Astrocyte (in vitro differentiated cells and primary cell): ENCODE measurements around the gene MAP4K4. TPM values are rescaled to one million over a fixed set of nuclear protein-coding genes. Genes with fewer than 3 reads are reported as not detected.
A peak's percentile ranks its signal among the peaks of the same experiment; 100 is the strongest.

Experiments
- DNase-seq: peaks from one replicate; pipeline ENCODE4 v3.0.0-alpha.2; 2010; ENCODE audit warnings: low read depth
- FAIRE-seq: peaks from 2 replicates; lab custom pipeline; 2011; peaks lifted over from hg19 to GRCh38; lab: Jason Lieb, UNC
- H2AFZ ChIP-seq: 2 replicates; pipeline ENCODE4 v1.6.0; 2012; ENCODE audit warnings: low read depth, low read length, inconsistent platforms
- H3K27ac ChIP-seq: 2 replicates; pipeline ENCODE4 v1.5.1; 2011; ENCODE audit warnings: low read depth, low read length, inconsistent platforms
- H3K27me3 ChIP-seq: 2 replicates; pipeline ENCODE4 v1.6.0; 2011; ENCODE audit warnings: low read length, inconsistent platforms; ENCODE audit not compliant: insufficient read depth
- H3K36me3 ChIP-seq: 2 replicates; pipeline ENCODE4 v1.5.1; 2011; ENCODE audit warnings: low read length, inconsistent platforms; ENCODE audit not compliant: insufficient read depth
- H3K4me1 ChIP-seq: 2 replicates; pipeline ENCODE4 v1.5.1; 2011; ENCODE audit warnings: low read length, inconsistent platforms; ENCODE audit not compliant: insufficient read depth
- H3K4me2 ChIP-seq: 2 replicates; pipeline ENCODE4 v1.6.0; 2012; ENCODE audit warnings: low read length, inconsistent platforms
- H3K4me3 ChIP-seq: 2 replicates; pipeline ENCODE4 v1.5.1; 2011; ENCODE audit warnings: low read depth, mild to moderate bottlenecking, low read length, inconsistent platforms; ENCODE audit not compliant: insufficient read depth
- H3K79me2 ChIP-seq: 2 replicates; pipeline ENCODE4 v1.6.0; 2012; ENCODE audit warnings: mild to moderate bottlenecking, low read length, inconsistent platforms; ENCODE audit not compliant: insufficient read depth
- H3K9ac ChIP-seq: 2 replicates; pipeline ENCODE4 v1.6.0; 2012; ENCODE audit warnings: mild to moderate bottlenecking, low read length, inconsistent platforms
- H3K9me3 ChIP-seq: 2 replicates; pipeline ENCODE4 v1.5.1; 2012; ENCODE audit warnings: low read depth, mild to moderate bottlenecking, low read length, inconsistent platforms; ENCODE audit not compliant: insufficient read depth
- H4K20me1 ChIP-seq: 2 replicates; pipeline ENCODE4 v1.6.0; 2012; ENCODE audit warnings: low read length, inconsistent platforms; ENCODE audit not compliant: insufficient read depth
- H3K27ac Mint-ChIP-seq: one replicate; pipeline ENCODE4 v1.8.0; 2021; ENCODE audit warnings: mild to moderate bottlenecking, mixed read lengths; ENCODE audit not compliant: unreplicated experiment
- H3K27me3 Mint-ChIP-seq: one replicate; pipeline ENCODE4 v1.8.0; 2021; ENCODE audit warnings: low read depth, mixed read lengths; ENCODE audit not compliant: unreplicated experiment
- H3K36me3 Mint-ChIP-seq: one replicate; pipeline ENCODE4 v1.8.0; 2021; ENCODE audit warnings: low read depth, mixed read lengths; ENCODE audit not compliant: unreplicated experiment
- H3K4me1 Mint-ChIP-seq: one replicate; pipeline ENCODE4 v1.8.0; 2021; ENCODE audit warnings: low read depth, mixed read lengths; ENCODE audit not compliant: unreplicated experiment
- H3K4me3 Mint-ChIP-seq: one replicate; pipeline ENCODE4 v1.8.0; 2021; ENCODE audit warnings: mild to moderate bottlenecking, moderate library complexity, mixed read lengths; ENCODE audit not compliant: unreplicated experiment
- H3K9me3 Mint-ChIP-seq: one replicate; pipeline ENCODE4 v1.8.0; 2021; ENCODE audit warnings: mild to moderate bottlenecking, mixed read lengths; ENCODE audit not compliant: unreplicated experiment
- EZH2 ChIP-seq: IDR thresholded peaks from 2 replicates; pipeline ENCODE4 v1.6.1; 2012; ENCODE audit warnings: mild to moderate bottlenecking, low read length, inconsistent platforms; ENCODE audit not compliant: insufficient read depth
- total RNA-seq: library from RNA; stranded (reverse); gene quantifications from 2 replicates; pipeline ENCODE4 v1.2.1, GENCODE V29; 2021
- TF ChIP-seq, protein P1 (sequence below): IDR thresholded peaks from 2 replicates; pipeline ENCODE4 v1.5.1; 2011; ENCODE audit warnings: low read depth, mild to moderate bottlenecking, inconsistent platforms, low read length, moderate library complexity; ENCODE audit not compliant: insufficient read depth

The MAP4K4 gene
- total RNA-seq, 1 donor from 2014 or later = 231 TPM

DNA sequence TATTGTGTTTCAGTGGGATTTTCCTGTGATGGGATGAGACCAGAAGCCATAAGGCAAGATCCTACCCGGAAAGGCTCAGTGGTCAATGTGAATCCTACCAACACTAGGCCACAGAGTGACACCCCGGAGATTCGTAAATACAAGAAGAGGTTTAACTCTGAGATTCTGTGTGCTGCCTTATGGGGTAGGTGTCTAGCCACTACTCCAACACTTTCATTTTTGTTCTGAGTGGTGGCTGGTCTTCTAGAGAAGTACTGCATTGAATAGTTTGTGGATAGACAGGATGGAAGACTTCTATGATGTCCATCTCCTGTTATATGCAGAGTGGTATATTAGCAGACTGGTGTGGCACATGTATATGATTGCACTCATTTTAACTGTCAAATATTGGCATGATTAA, 176.6 kb downstream of the MAP4K4 start:
- H3K27me3 Mint-ChIP-seq = no peaks in the 10 kb centered on the region
- no peak overlapping the region for H3K4me3 ChIP-seq
- no peak overlapping the region for H2AFZ ChIP-seq
- no peak overlapping the region for H3K4me3 Mint-ChIP-seq
- no peaks in the 10 kb centered on the region for H3K9me3 ChIP-seq
- H3K4me1 ChIP-seq = no peaks in the 10 kb centered on the region
- TF ChIP-seq, protein P1, sequence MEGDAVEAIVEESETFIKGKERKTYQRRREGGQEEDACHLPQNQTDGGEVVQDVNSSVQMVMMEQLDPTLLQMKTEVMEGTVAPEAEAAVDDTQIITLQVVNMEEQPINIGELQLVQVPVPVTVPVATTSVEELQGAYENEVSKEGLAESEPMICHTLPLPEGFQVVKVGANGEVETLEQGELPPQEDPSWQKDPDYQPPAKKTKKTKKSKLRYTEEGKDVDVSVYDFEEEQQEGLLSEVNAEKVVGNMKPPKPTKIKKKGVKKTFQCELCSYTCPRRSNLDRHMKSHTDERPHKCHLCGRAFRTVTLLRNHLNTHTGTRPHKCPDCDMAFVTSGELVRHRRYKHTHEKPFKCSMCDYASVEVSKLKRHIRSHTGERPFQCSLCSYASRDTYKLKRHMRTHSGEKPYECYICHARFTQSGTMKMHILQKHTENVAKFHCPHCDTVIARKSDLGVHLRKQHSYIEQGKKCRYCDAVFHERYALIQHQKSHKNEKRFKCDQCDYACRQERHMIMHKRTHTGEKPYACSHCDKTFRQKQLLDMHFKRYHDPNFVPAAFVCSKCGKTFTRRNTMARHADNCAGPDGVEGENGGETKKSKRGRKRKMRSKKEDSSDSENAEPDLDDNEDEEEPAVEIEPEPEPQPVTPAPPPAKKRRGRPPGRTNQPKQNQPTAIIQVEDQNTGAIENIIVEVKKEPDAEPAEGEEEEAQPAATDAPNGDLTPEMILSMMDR = no peak
- no peak for TF ChIP-seq EZH2
- no peak overlapping the region for H3K27ac ChIP-seq
- peaks cover 15% of the 10 kb centered on the region for H3K4me1 Mint-ChIP-seq
- peaks cover 79% of the 10 kb centered on the region for H3K36me3 ChIP-seq
- no peaks in the 10 kb centered on the region for H3K27me3 ChIP-seq
- peaks cover 31% of the 10 kb centered on the region for H4K20me1 ChIP-seq
- peaks cover 22% of the 10 kb centered on the region for H3K36me3 Mint-ChIP-seq
- DNase-seq = no peak
- no peaks in the 10 kb centered on the region for H3K9me3 Mint-ChIP-seq
- H3K4me2 ChIP-seq = no peak overlapping the region
- peaks cover 23% of the 10 kb centered on the region for H3K79me2 ChIP-seq
- peak overlapping the region; percentile 34 for H3K27ac Mint-ChIP-seq
- no peak for FAIRE-seq
- no peak overlapping the region for H3K9ac ChIP-seq

DNA sequence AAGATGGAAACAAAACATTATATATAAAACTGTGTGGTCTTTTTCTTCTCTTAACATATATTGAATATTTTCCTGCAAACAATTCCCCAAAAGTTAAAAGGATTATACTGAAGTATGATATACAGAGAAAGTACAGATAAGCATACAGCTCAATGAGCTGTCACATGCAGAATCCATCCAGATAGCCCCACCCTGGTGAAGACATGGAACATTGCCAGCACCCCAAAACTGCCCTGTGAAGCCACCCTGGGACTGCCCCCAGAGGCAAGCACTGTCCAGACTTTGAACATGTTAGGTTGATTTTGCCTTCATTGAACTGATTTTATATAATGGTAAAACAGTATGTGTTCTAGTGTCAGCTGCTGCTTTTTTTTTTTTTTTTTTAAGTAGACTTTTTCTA, 182.0 kb downstream of the MAP4K4 start:
- Histone ChIP-seq H3K36me3 (peaks cover 63% of the 10 kb centered on the region), H3K79me2 (peaks cover 45% of the 10 kb centered on the region), H3K4me3 (no peak overlapping the region), H3K4me1 (no peaks in the 10 kb centered on the region), H3K27ac (no peak overlapping the region), H3K4me2 (no peak overlapping the region), H3K27me3 (no peaks in the 10 kb centered on the region), H4K20me1 (peaks cover 57% of the 10 kb centered on the region), H2AFZ (no peak overlapping the region), H3K9me3 (no peaks in the 10 kb centered on the region), H3K9ac (no peak overlapping the region)
- Mint-ChIP-seq H3K9me3 (no peaks in the 10 kb centered on the region), H3K27ac (no peak overlapping the region), H3K36me3 (peaks cover 12% of the 10 kb centered on the region), H3K27me3 (no peaks in the 10 kb centered on the region), H3K4me3 (no peak overlapping the region), H3K4me1 (peaks cover 11% of the 10 kb centered on the region)
- DNase-seq (no peak), FAIRE-seq (no peak)
- TF ChIP-seq, protein P1 = no peak
- TF ChIP-seq EZH2 = no peak

DNA sequence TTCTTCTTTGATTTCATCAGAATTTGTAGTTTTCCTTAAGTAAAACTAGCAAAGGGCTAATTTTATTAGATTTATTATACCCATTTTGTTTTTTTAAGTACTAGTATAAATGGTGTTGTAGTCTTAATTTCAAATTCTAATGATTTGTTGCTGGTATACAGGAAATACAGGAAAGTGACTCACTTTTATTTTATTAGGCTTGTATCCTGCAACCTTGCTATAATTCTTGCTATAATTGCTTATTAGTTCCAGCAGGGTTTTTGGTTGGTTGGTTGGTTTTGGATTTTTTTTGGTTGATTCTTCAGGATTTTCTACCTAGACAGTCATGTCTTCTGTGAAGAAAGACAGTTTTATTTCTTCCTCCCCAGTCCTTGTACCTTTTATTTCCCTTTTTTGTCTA, 183.6 kb downstream of the MAP4K4 start:
- FAIRE-seq (no peak), DNase-seq (no peak)
- peaks cover 14% of the 10 kb centered on the region for H3K4me1 Mint-ChIP-seq

More for the DNA sequence above, 183.6 kb downstream of the MAP4K4 start:
- no peak for TF ChIP-seq EZH2
- TF ChIP-seq, protein P1 = no peak
- no peaks in the 10 kb centered on the region for H3K9me3 Mint-ChIP-seq
- no peaks in the 10 kb centered on the region for H3K9me3 ChIP-seq
- no peak overlapping the region for H3K4me3 Mint-ChIP-seq
- no peak overlapping the region for H3K9ac ChIP-seq
- H3K27ac Mint-ChIP-seq = no peak overlapping the region
- H3K27me3 Mint-ChIP-seq = no peaks in the 10 kb centered on the region
- peaks cover 59% of the 10 kb centered on the region for H4K20me1 ChIP-seq
- no peak overlapping the region for H3K4me2 ChIP-seq
- H3K4me1 ChIP-seq = no peaks in the 10 kb centered on the region
- no peak overlapping the region for H3K4me3 ChIP-seq
- peaks cover 52% of the 10 kb centered on the region for H3K79me2 ChIP-seq
- peaks cover 10% of the 10 kb centered on the region for H3K36me3 Mint-ChIP-seq
- no peaks in the 10 kb centered on the region for H3K27me3 ChIP-seq
- H2AFZ ChIP-seq = no peak overlapping the region
- peaks cover 56% of the 10 kb centered on the region for H3K36me3 ChIP-seq
- no peak overlapping the region for H3K27ac ChIP-seq
